Activated naive CD8-positive, alpha-beta T cell treated with anti-CD3 and anti-CD28 coated beads, Interleukin-2, amount 50 U/mL, for 16 hours (primary cell): ENCODE measurements around the gene RENBP.

Experiments
- DNase-seq: peaks from one replicate; pipeline ENCODE4 v3.0.0-alpha.2; 2020; ENCODE audit warnings: low read depth, low spot score

RENBP gene

DNA sequence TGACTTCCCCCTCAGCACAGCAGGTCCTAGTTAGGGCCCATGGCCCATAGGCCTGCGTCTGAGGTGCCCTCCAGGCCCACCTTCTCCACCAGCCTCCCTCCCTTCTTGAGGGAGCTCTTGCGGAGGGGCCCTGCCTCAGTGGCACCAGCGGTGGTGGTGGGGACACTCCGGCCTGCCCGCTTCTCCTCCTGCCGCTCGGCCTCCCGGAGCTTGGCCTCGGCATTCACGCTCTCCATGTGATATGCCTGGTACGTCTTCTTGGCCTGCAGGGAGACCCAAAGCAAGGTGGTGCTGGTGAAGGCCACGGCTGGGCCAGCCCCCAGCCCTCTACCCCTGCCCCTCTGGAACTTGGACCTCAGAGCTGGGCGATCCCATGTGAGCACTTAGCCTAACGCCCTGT, 23.9 kb downstream of the RENBP start:
- no peak for DNase-seq

- no peak for DNase-seq
These were observed 25.2 kb downstream of the RENBP start for GRCh38 chrX:153919281-153919680.

DNA sequence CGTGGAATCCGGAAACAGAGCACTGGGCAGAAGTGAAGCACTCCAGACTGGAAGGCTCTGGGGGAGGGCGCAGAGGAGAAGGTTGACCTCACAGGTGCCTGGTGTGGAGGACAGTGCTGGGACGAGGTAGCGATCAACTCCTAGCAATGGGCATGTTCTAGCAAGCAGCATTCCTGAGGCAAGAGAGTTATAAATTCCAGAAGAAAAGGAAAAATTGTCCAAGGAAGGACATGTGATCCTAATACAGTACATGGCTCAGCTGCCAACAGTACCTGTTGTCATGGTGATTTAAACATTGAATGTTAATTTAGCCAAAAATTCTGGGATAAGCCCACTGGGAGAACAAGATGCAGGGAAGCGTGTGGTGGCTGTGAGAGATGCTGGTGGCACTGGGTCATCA, 26.6 kb downstream of the RENBP start:
- no peak for DNase-seq

GRCh38 chrX:153913701-153914100, 30.7 kb downstream of the RENBP start:
- no peak for DNase-seq

GRCh38 chrX:153913211-153913610, 31.2 kb downstream of the RENBP start:
- no peak for DNase-seq

DNA sequence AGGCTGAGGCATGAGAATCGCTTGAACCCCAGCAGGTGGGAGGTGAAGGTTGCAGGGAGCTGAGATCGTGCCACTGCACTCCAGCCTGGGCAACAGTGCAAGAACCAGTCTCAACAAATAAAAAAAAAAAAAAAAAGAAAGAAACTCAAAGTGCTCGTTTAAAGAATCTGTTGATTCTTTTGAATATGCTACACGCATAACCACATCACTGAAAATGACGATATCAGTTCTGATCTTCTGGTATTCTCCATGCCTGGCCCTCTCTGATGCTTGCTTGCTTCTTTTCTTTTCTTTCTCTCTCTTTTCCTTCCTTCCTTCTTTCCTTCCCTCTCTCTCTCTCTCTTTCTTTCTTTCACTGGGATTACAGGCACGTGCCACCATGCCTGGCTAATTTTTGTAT, 32.6 kb downstream of the RENBP start:
- no peak for DNase-seq

DNA sequence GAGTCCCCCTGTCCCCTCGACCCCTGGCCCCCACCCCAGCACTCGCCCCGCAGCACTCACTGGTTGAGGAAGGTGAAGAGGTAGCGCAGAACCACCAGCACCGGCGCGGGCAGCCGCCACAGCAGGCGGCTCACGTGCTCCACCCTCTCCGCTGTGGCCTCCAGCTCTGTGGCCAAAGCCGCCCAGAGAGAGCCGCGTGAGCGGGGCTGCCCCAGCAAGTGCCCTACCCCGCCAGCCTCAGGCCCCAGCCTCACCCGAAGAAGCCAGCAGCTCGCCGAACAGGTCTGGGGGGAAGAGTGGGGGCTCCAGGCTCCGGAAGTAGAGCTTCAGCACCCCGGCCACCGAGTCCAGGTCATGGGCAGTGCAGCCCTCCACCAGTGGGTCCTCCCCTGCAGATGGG, 34.0 kb downstream of the RENBP start:
- no peak for DNase-seq

GRCh38 chrX:153909980-153910360, 34.5 kb downstream of the RENBP start:
- DNase-seq: no peak

DNA sequence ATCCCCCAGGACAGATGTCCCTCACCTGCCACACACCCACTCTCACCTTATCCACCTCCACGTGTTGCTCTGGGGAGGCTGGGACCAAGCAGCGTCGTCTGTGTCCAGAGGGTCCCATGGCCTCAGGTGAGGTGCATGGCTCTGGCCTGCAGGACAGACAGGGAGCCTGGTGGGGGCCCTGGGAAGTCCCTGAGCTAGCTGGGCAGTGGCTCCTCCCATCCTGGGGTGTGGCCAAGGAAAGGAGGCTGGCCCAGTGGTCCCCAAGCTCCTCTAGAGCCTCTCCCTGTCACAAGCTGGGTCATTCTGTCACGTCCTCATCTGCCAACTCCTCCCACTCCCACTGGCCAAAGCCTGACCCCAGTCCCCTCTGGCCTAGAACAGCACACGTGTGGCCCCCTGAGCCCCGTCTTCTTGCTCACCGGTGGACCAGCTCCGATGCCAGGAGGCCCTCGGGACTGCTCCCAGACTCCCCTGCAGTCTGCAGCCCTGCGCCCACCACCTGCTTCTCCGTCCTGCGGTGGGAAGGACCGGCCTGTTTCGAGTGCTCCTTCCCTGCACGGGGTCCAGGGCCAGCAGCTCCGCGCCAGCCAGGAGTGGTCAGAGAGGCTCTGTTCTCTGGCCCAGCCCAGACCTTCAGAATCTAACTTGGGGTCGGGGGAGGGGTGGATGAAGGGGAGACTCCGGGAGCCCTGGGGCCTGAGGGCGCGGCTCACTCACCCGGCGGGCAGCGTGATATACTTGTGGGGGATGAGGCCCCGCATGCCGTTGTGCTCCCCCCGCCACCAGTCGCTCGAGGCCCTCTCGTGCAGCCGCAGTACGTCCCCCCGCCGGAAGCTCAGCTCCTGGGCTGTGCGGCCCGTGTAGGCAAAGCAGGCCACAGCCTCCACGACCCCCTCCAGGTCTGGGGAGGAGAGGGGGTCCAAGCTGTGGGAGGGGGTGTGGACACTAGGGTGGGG, 35.1 kb downstream of the RENBP start:
- no peak for DNase-seq

DNA sequence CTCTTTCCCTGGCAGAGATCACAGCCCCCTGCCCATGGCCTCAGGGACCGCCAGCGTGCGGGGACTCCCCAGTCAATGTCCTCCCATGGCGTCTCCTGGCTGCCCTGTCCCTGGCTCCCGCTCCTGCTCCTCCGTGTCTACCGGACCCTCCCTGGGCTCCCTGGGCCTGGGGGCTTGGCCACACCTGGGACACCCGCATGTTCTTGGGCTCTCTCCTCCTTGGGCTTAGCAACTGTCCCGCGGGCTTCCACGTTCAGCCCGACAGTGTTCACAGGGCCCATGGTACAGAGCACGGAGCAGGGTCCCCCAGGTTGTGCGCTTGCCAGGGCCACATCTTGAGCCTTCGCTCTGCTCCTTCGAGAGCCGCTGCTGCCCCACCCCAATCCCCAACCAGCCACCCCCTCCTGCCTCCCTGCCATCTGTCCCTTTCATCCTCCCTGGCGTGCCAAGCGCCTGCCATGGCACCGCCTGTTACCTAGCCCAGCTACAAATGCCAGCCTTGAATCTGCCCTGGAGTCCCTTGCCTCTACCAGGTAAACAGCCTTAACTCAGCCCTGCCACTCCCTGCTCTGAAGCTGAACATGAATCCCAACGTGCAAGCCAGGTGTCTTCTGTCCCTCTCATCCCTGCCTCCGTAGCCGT, 36.1 kb downstream of the RENBP start:
- DNase-seq: no peak

DNA sequence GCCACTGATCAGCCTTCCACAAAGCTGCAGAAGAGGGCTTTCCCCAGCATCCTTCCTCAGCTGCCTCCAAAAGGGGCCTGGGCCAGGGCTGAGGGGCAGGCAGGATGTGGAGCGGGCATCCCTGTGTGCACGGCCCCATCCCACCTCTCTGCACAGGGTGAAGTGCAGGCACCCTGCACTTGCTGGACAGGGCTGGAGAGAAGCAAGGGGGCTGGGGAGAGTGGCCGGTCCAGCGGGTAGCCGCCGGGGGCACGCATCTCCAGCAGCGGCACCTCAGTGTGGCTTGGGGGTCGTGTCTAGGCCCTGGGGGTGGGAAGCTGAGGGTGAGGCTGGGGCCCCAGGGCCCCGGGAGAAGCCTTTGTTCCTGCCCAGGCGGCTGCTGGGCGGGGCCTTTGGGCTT, 37.0 kb downstream of the RENBP start:
- DNase-seq: no peak

DNA sequence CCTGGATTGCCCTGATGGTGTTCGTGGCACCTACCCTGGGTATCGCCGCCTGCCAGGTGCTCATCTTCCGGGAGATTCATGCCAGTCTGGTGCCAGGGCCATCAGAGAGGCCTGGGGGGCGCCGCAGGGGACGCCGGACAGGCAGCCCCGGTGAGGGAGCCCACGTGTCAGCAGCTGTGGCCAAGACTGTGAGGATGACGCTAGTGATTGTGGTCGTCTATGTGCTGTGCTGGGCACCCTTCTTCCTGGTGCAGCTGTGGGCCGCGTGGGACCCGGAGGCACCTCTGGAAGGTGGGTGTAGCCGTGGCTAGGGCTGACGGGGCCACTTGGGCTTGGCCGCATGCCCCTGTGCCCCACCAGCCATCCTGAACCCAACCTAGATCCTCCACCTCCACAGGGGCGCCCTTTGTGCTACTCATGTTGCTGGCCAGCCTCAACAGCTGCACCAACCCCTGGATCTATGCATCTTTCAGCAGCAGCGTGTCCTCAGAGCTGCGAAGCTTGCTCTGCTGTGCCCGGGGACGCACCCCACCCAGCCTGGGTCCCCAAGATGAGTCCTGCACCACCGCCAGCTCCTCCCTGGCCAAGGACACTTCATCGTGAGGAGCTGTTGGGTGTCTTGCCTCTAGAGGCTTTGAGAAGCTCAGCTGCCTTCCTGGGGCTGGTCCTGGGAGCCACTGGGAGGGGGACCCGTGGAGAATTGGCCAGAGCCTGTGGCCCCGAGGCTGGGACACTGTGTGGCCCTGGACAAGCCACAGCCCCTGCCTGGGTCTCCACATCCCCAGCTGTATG, 38.1 kb downstream of the RENBP start:
- no peak for DNase-seq

- no peak for DNase-seq
These were observed 38.9 kb downstream of the RENBP start for GRCh38 chrX:153905481-153906095.

DNA sequence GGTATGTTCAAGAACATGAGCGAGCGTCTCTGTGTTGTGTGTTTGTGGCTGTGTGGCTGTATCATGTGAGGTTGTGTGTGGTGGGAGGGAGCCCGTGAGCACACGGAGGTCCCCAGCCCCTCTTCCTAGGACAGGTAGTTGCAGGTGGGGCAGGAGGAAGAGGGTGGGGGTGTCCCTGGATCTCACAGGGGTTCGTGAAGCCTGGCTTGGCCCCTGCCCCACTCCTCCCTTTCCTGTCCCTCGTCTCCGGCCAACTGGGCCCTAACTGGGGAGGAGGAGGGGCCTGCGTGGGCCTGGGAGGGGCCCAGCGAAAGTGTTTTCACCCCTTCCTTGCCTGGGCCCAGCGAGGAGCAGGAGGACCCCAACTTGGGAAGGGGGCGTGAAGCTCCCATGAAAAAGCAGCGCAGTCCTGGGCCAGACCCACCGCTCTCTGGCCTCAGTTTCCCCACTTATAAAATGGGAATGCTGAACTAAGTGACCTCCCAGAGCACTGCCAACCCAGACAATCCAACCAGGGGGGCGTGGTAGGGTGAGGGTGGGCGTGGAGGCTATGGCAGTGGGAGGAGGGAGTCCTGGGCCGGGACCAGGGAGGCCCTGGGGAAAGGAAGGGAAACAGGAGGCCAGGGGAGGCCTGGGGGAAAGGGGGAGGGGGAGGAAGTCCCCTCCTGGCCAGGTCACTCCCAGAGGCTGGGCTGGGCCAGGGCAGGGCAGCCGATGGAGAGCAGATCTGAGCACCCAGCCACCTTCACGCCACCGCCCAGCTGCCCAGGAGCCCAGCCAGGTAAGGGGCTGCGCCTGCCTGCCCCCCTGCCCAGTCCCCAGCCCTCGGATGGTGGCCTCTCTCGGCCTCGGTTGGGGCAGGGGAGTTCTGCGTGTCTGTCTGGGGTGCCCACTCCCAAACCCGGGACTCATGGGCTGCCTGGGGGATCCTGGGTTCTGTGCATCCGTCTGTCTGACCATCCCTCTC, 40.2 kb downstream of the RENBP start, which contains the start of gene AVPR2:
Gene AVPR2, plus strand, starts transcription at position 683 of the 967 bp plus-strand sequence. CDS start 473 bp downstream, outside the sequence.
- no peak for DNase-seq

GRCh38 chrX:153903238-153903980, 41.0 kb downstream of the RENBP start:
- no peak for DNase-seq

DNA sequence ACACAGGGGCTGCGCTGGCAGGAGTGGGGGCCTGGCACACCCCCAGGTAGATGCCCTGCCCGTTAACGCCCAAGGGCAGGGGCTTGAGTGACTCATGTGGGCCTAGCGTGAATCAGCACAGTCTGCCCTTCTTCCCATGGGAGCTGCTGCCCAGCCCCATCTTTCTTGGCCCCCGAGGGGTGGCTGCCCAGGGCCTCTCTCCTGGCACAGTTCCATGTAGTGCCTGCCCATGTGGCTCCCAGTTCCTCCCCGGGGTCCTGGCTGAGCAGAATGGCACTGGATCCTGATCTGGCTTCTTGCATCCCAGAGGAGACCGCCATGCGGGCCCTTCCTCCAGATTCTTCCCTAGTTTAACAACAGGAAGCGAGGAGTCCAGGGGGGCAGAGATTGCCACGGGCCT, 42.1 kb downstream of the RENBP start:
- DNase-seq: no peak

DNA sequence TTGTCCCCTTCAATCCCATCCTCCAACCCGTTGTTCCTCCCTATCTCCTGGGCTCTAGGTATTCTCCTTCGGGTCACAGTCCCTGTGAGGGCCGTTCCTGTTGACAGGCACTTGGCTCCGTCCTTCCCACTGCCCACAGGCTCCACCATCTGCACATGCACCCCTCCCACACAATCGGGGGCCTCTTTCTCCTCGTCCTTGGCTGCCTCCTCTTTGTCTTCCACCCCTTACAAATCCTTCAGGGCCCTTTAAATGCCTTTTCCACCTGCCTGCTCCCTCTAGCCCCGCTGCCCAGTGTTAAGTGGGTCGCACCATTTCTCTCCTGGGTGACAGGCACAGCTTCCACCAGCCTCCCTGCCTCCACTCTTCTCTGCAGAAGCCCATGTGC, 42.7 kb downstream of the RENBP start:
- no peak for DNase-seq

- DNase-seq: no peak
These were observed 43.4 kb downstream of the RENBP start for GRCh38 chrX:153900831-153901752.

GRCh38 chrX:153897899-153898298, 46.5 kb downstream of the RENBP start:
- DNase-seq: no peak
